HG03558 (cell line): ENCODE results near the gene USP37.

Source experiments
- ATAC-seq: cut with Tn5 transposase; IDR thresholded peaks from one replicate; pipeline ENCODE4 v1.9.1; 2021; ENCODE audit warnings: moderate number of reproducible peaks; ENCODE audit not compliant: unreplicated experiment; ENCODE audit errors: extremely low read depth

USP37 gene

DNA sequence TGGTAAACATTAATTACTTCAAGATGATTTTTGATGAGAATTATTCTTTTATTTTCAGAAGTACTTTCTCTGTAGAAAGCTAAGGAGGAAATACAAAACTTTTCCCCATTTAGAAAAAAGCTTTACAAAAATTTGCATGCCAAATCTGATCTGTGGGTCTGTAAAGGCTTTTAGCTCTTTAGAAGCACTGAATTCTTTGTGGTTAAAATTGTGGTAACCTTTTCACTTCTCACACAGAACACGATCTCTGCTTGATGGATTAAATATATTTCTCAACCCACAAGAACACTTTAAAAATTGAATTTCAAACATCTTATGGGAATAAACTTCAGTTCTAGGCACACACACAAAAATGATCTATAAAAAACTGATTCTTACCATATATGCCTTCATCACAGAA is 85.5 kb downstream of the USP37 start:
- no peak for ATAC-seq

GRCh38 chr2:218479595-218479994 is 88.6 kb downstream of the USP37 start:
- no peak for ATAC-seq

DNA sequence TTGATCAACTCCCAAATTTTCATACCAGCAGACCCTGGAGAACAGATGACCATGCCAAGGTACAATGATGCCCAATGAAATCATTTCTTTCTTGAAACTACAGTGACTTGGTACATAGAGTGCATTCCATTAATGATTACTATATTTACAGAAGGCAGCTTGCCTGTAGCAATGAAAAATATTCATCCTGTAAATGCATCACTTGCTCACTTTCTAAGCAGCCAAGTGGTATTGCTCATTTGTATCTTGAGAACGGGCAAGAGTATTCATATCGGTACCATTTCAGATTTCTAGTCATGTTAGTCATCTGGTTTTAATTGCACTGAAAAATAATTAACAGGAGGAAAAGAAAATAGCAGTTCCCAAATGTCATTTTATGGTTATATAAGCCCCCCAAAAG is 89.6 kb downstream of the USP37 start:
- ATAC-seq: no peak

DNA sequence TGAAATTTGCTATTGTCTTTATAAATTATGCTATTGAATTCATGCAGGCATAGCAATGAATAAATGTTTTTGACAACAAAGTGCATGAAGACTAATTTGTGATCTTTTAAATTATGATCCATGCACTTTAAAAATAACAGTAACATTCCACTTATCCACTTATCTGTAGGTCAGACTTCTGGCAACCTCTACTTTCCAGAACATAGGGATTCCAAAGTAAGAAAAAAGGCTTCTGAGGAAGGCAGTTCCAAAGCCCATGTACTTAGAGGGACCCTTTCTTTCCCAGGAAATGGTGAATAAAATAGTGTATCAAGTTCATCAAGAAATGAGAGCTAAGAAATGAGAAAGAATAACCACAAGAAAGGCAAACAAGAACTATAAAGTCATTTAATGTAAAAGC is 90.9 kb downstream of the USP37 start:
- ATAC-seq: no peak

GRCh38 chr2:218476676-218477075 is 91.5 kb downstream of the USP37 start:
- no peak for ATAC-seq

GRCh38 chr2:218474527-218474926 is 93.6 kb downstream of the USP37 start:
- no peak for ATAC-seq

- ATAC-seq: no peak
Observed at GRCh38 chr2:218472988-218473387, 95.2 kb downstream of the USP37 start.

GRCh38 chr2:218471982-218472381 is 96.2 kb downstream of the USP37 start:
- no peak for ATAC-seq

GRCh38 chr2:218471036-218471435 is 97.1 kb downstream of the USP37 start:
- no peak for ATAC-seq

GRCh38 chr2:218470448-218470847 is 97.7 kb downstream of the USP37 start:
- no peak for ATAC-seq

DNA sequence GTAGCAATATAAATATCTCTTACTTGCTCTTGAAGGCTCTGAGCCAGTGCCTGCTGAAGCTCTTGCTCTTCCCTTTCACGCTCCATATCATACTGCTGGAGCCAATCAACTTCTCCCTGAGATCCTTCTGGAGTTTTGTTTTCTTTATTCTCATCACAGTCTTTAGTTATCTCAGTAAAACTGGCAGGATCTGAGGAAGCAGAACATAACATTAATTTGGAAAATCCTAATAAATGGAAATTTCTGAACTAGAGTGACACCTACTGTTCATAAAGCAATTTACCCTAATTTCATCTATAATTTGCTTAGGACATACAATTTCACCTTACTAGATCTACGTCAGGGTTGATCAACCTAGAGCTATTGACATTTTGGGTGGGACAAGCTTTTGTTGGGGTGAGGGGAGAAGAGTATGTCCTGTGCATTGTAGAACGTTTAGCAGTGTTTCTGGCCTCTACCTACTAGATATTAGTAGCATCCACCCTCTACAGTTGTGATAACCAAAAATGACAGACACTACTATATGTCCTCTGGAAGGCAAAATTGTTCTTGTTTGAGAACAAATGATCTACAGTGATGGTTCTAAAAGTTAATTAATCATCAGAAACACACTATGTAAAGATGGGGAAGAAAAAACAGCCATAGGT is 102.0 kb downstream of the USP37 start:
- no peak for ATAC-seq

- no peak for ATAC-seq
Observed at GRCh38 chr2:218458598-218458997, 109.6 kb downstream of the USP37 start.

GRCh38 chr2:218456849-218457248 is 111.3 kb downstream of the USP37 start:
- no peak for ATAC-seq

DNA sequence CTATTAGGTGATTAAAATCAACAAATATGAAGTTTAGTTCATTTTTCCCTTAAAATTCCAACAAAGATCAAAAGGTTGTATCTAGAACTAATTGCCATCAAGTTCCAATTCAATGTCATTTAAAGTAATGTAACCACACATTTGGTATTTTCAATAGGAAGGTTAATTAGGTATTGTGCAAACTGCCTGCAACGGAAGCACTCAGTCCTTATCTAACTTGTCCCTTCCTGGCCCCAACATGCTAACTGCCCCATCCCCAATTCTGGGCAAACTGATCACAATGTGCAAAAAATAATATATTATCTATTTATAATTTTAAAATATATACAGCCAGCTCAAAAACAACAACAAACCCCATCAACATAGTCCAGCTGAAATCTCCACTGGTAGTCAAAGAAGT is 116.1 kb downstream of the USP37 start:
- no peak for ATAC-seq

DNA sequence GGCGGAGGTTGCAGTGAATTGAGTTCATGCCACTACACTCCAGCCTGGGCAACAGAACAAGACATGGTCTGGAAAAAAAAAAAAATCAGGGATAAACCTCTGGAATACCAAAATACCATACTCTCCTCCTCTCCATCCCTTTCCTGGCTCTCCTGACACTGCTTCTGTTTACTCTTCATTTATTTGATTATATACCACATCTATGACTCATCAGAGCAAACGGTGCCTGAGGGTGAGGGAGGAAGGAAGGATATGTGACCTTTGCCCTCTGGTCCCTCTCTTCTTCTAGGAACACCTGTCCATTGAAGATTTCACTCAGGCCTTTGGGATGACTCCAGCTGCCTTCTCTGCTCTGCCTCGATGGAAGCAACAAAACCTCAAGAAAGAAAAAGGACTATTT is 119.2 kb downstream of the USP37 start:
- ATAC-seq: no peak

DNA sequence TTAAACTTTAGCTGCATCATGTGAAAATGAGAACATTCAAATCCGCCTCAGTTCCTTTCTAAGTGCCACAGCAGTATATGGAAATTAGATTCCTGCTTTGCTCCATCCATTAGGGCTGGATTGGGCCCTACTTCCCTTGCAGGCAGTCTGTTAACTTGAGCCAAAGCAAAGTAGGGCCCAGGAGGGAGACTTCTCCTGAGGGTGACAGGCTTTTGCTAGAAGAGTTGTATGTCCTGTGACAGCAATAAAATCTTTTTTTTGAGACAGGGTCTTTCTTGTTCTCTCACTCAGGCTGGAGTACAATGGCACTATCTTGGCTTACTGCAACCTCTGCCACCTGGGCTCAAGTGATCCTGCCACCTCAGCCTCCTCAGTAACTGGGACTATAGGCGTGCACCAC is 121.1 kb downstream of the USP37 start:
- no peak for ATAC-seq

- no peak for ATAC-seq
Observed at GRCh38 chr2:218446547-218446946, 121.6 kb downstream of the USP37 start.

DNA sequence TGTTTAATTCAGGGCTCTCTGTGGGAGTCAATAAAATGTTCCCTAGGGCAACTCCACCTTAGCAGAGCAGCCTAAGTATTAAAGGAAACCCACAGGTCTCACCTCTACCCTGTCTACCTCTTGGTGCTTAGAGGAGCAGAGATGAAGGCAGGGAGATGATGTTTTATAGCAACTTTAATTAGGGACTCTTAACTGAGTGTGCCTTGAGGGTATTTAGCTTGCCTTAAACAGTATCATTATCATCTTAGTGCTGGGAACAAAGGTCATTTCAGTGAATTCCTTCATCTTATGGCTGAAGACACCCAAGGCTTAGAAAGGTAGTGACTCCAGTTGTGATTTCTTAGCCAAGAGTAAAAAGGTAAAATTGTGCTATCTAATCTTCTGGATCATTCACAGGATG is 122.5 kb downstream of the USP37 start:
- ATAC-seq: no peak

DNA sequence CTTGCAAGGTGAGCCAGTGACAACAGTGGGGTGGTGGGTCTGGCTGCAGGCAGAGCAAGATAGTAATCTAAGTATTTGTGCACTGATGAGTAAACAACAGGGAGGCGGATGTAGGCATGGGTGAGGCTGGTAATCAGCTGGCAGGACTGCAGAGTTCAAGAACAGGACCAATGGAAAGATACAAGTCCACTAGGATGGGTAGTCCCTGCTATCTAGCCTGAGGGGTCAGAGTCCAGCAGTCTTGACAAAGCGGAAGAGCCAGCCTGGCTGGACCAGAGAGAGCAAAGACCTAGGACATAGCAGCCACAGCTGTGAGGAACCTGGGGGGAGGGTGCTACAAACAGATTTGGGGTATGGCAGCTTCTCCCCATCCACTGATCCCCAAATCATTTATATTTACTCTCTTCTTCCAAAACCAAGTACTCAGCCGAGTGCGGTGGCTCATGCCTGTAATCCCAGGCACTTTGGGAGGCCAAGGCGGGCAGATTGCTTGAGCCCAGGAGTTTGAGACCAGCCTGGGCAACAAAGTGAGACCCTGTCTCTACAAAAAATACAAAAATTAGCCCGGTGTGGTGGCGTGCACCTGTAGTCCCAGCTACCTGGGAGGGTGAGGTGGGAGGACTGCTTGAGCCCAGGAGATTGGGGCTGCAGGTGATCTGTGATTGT is 123.3 kb downstream of the USP37 start:
- ATAC-seq: no peak

DNA sequence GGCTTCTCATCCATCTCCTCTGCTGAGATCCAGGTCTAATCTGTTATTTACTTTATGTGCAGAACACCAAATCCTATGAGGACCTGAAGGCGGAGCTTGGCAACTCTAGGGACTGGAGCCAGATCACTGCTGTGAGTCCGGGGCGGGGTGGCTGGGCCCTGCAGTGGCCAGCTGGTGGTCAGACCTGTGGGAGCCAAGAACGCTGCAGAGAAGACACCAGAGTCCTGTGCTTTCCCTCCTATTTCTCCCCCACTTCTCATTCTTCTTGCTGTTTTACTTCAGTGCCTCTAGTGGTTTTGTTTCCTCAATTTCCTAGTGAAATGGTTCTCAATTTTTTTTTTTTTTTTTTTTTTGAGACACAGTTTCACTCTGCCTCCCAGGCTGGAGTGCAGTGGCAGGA is 129.6 kb downstream of the USP37 start:
- ATAC-seq: no peak

DNA sequence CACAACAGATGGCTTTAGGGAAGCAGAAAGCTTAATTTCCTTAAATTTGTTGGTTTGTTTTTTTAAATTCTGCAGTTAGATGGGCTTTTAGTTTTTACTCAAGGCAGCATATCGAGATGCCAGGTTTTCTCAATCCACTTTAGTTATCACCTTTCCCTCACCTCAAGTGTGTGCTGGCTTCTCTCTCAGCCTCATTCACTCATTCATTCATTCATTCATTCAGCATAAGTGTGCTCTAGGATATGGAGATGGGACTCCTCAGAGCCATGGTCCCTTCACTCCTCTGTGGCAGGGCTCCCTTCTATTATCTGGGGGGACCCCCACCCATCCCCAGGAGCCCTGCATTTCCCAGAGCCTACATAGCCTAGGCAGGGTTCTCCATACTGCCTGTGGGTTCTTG is 130.2 kb downstream of the USP37 start:
- no peak for ATAC-seq

DNA sequence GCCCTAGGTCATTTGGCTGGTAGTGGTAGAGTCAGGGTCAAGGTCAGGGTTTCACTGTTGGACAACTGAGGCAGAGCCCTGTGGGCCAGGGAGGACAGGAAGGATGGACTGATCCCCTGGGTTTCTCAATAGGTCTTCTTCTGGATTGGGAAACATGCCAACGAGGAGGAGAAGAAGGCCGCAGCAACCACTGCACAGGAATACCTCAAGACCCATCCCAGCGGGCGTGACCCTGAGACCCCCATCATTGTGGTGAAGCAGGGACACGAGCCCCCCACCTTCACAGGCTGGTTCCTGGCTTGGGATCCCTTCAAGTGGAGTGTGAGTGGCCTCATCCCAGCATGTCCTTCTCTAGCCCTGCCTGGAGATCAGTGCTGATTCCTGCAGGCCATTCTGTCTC is 131.2 kb downstream of the USP37 start:
- no peak for ATAC-seq
